ENCODE measurements around the gene PHACTR1.

GRCh38 chr6:12947151-12947871 is 230.7 kb downstream of the PHACTR1 start:
- TF ChIP-seq POLR2AphosphoS5 (IDR thresholded peaks at IDR 0.05) (no peak), CTCF (IDR thresholded peaks at IDR 0.05) (no peak), EP300 (IDR thresholded peaks at IDR 0.05) (no peak)
